ENCODE data around the gene ATP8A1. TPM values are rescaled to one million over a fixed set of nuclear protein-coding genes. Genes with fewer than 3 reads are reported as not detected.

ATP8A1 gene
- total and polyA plus RNA-seq, 2 of the 8 experiments (the other 6 are each of a cell fraction or from before 2014, with no cell fraction given): 3.7 to 14.9 TPM

- peak; percentile 7 for FAIRE-seq
- H2BK12ac ChIP-seq (ENCODE audit: low read depth, low read length): peak overlapping the region; percentile 7; the same call in 1 of the 2 replicates
- H3K79me1 ChIP-seq (ENCODE audit: low read depth, low read length): no peaks in the 10 kb centered on the region
- H3K4me1 ChIP-seq (replicated peaks in 1 of 4; ENCODE audit: control insufficient read depth in 3 of 4, insufficient read depth in 4 of 4, low read length in 3 of 4): peaks cover 1 to 24% (median 13%) of the 10 kb centered on the region in 4 experiments; a peak in 6 of 7 replicates
- H3K4ac ChIP-seq (replicated peaks; ENCODE audit: insufficient read length, low read depth, low read length): no peak overlapping the region
- H3K79me2 ChIP-seq (ENCODE audit: control insufficient read depth in 1 of 2, insufficient read depth in 2 of 2, low read length in 2 of 2): no peaks in the 10 kb centered on the region
- H3K23me2 ChIP-seq (ENCODE audit: low read depth, low read length): no peaks in the 10 kb centered on the region
- no peak overlapping the region for H2AFZ ChIP-seq (ENCODE audit: low read length)
- no peak overlapping the region for H2AK5ac ChIP-seq (ENCODE audit: low read depth, low read length)
- no peak overlapping the region for H4K91ac ChIP-seq (replicated peaks; ENCODE audit: insufficient read length, low read length)
- ChIA-PET POLR2A (ENCODE audit: partially characterized antibody) (interaction anchor here (1.6 kb wide), 1 partner anchor 9 kb away, joined by 4 read pairs; no protein-coding TSS in a partner anchor), CTCF (ENCODE audit: partially characterized antibody) (interaction anchor here (1.1 to 1.6 kb wide), 3 partner anchors 9 to 23 kb away, joined by 4 read pairs; no protein-coding TSS in a partner anchor)
- H2BK120ac ChIP-seq (replicated peaks; ENCODE audit: low read depth, low read length): peak overlapping the region; percentile 96
- no peak overlapping the region for H3K9ac ChIP-seq (replicated peaks in 1 of 4; ENCODE audit: extremely low read depth in 1 of 4, low read depth in 3 of 4, low read length in 3 of 4)
- no peak overlapping the region for H3K14ac ChIP-seq (ENCODE audit: insufficient read length)
- H3K56ac ChIP-seq (replicated peaks; ENCODE audit: insufficient read length, low read depth, low read length): no peak overlapping the region
- no peaks in the 10 kb centered on the region for H4K20me1 ChIP-seq (replicated peaks in 1 of 2; ENCODE audit: control insufficient read depth in 1 of 2, insufficient read depth in 2 of 2, low read length in 2 of 2)
- no peak overlapping the region for H2BK20ac ChIP-seq (ENCODE audit: low read length)
- H2BK5ac ChIP-seq (ENCODE audit: low read depth, low read length): peak overlapping the region; percentile 6; the same call in 1 of the 2 replicates
- DNase-seq (ENCODE audit: low read depth in 1 of 2, low spot score in 2 of 2): no peak
- WGBS, 2 experiments (ENCODE audit: extremely low coverage in 1 of 2, insufficient coverage in 1 of 2, insufficient read length in 1 of 2, insufficient replicate concordance in 2 of 2, low coverage in 1 of 2, low lambda C conversion rate in 2 of 2, missing lambda C conversion rate in 1 of 2): 82% methylated on average over 3 of the region's 3 CpGs; no CpG with 5 or more reads in 1 of the 2 experiments
- no peaks in the 10 kb centered on the region for H3K36me3 ChIP-seq (ENCODE audit: control insufficient read depth in 2 of 4, insufficient read depth in 4 of 4, low read length in 3 of 4)
- no peaks in the 10 kb centered on the region for H3K9me3 ChIP-seq (ENCODE audit: insufficient read depth in 2 of 2, low read depth in 1 of 2, low read length in 1 of 2)
- H3K27ac ChIP-seq (ENCODE audit: low read depth, low read length): no peak overlapping the region
- no peak overlapping the region; a peak in 1 of 8 replicates for H3K4me3 ChIP-seq (ENCODE audit: extremely low read depth in 1 of 4, insufficient read depth in 2 of 4, low read depth in 3 of 4, low read length in 4 of 4)
- TF ChIP-seq CHD1 (IDR thresholded peaks at IDR 0.05; ENCODE audit: low read depth, low read length): no peak
- TF ChIP-seq SP4 (IDR thresholded peaks at IDR 0.05; ENCODE audit: low read length): no peak
- H3K23ac ChIP-seq (ENCODE audit: insufficient read length): no peak overlapping the region
- H4K5ac ChIP-seq (ENCODE audit: insufficient read length, low read depth, low read length): no peak overlapping the region
- H3K4me2 ChIP-seq (ENCODE audit: insufficient read depth in 1 of 2, low read depth in 2 of 2, low read length in 2 of 2): peak overlapping the region in 1 of 2 experiments; percentile 20; a peak in 1 of 4 replicates
- no peaks in the 10 kb centered on the region for H3K27me3 ChIP-seq (replicated peaks in 1 of 4; ENCODE audit: control insufficient read depth in 3 of 4, extremely low read depth in 1 of 4, insufficient read depth in 3 of 4, low read length in 3 of 4)
- H3K18ac ChIP-seq (ENCODE audit: extremely low read depth, low read length): no peak overlapping the region; the same call in 1 of the 2 replicates
- H2BK15ac ChIP-seq (ENCODE audit: low read length): no peak overlapping the region
- no peak overlapping the region for H4K8ac ChIP-seq (ENCODE audit: extremely low read depth, insufficient read depth, low read length)
Measured at GRCh38 chr4:42488554-42488953, 168.4 kb downstream of the ATP8A1 start.
